Ishikawa (cell line): Measurements from ENCODE around the gene HOXB2.

Source experiments
- TF ChIP-seq, protein P1 (sequence below): IDR thresholded peaks from 2 replicates; pipeline ENCODE4 v1.6.1; 2012
- TF ChIP-seq, protein P2 (sequence below): IDR thresholded peaks from 2 replicates; pipeline ENCODE4 v1.6.1; 2012; ENCODE audit warnings: low read depth, mild to moderate bottlenecking

DNA sequence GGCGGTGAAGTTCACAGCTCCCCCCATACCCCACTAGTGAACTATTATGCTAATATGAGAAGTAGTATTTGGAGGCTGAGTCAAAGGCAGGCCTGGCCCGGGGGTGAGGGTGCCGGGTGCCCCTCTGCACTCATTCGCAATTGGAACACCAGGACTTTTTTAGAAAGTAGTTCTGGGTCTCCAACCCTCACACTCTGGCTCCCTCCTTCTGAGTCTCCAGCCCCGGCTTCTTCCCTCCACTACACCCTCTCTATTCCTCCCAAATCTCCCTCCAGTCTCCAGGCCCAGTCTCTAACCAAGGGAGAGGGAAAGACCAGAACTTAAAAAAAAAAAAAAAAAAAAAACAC is 11.3 kb upstream of the HOXB2 start:
- TF ChIP-seq, protein P1, sequence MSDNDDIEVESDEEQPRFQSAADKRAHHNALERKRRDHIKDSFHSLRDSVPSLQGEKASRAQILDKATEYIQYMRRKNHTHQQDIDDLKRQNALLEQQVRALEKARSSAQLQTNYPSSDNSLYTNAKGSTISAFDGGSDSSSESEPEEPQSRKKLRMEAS = no peak
- TF ChIP-seq, protein P2, sequence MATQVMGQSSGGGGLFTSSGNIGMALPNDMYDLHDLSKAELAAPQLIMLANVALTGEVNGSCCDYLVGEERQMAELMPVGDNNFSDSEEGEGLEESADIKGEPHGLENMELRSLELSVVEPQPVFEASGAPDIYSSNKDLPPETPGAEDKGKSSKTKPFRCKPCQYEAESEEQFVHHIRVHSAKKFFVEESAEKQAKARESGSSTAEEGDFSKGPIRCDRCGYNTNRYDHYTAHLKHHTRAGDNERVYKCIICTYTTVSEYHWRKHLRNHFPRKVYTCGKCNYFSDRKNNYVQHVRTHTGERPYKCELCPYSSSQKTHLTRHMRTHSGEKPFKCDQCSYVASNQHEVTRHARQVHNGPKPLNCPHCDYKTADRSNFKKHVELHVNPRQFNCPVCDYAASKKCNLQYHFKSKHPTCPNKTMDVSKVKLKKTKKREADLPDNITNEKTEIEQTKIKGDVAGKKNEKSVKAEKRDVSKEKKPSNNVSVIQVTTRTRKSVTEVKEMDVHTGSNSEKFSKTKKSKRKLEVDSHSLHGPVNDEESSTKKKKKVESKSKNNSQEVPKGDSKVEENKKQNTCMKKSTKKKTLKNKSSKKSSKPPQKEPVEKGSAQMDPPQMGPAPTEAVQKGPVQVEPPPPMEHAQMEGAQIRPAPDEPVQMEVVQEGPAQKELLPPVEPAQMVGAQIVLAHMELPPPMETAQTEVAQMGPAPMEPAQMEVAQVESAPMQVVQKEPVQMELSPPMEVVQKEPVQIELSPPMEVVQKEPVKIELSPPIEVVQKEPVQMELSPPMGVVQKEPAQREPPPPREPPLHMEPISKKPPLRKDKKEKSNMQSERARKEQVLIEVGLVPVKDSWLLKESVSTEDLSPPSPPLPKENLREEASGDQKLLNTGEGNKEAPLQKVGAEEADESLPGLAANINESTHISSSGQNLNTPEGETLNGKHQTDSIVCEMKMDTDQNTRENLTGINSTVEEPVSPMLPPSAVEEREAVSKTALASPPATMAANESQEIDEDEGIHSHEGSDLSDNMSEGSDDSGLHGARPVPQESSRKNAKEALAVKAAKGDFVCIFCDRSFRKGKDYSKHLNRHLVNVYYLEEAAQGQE = no peak
